Measurements from ENCODE around the gene NCAPH2. TPM values are rescaled to one million over a fixed set of nuclear protein-coding genes. Genes with fewer than 3 reads are reported as not detected.

Gene NCAPH2
- total RNA-seq, 2 donors from 2014 or later, result 43.7 to 59.6 TPM

DNA sequence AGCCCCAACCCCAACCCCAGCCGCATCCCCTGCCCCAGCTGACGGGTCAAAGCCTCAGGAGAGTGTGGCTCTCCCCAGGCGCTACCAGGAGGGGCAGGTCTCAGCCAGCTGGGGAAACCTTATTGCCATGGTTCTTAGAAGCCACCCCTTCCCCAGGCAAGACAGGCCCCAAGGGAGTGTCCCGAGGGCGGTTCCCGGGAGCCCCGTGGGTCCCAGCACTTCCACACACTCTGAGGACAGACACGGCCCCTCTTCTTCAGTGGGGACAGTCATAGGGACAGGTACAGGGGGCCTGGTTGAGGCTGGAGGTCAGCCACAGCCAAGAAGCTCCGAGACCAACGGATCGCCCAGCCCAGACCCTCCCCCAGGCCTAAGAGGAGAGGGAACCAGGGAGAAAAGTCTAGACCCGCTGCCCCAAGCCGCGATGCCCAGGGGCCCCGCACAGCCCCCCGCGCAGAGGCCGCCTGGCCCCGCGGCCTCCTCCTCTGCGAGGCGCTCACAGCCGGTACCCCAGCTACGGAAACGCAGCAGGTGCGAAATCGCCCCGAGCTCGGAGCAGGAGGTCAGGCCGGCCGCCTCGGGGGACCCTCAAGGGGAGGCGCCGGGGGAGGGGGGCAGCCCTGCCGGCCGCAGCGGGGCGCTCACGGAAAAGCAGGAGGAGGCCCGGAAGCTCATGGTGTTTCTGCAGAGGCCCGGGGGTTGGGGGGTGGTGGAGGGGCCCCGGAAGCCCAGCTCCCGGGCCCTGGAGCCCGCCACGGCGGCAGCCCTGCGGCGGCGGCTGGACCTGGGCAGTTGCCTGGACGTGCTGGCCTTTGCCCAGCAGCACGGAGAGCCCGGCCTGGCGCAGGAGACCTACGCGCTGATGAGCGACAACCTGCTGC lies 40.3 kb downstream of the NCAPH2 start:
- WGBS, result 11% methylated on average over 53 of the region's 56 CpGs
- peak overlapping the region in 1 of 2 donors; percentile 5 for H3K4me3 ChIP-seq

GRCh38 chr22:50548921-50549790 lies 41.1 kb downstream of the NCAPH2 start:
- Histone ChIP-seq H3K27me3 (replicated peaks; ENCODE audit: insufficient read depth) (peaks cover 4% of the 10 kb centered on the region), H3K4me1 (replicated peaks) (no peaks in the 10 kb centered on the region), H3K4me3 (peak overlapping the region in 1 of 2 donors; percentile 5), H3K36me3 (no peaks in the 10 kb centered on the region), H3K27ac (no peak overlapping the region), H3K9me3 (no peaks in the 10 kb centered on the region)
- intact Hi-C loops (cut with DNase I), result no loop called here
- 69% methylated on average over 60 of the region's 68 CpGs for WGBS
- no peak for DNase-seq (ENCODE audit: low spot score)
- TF ChIP-seq POLR2A (IDR thresholded peaks at IDR 0.05) (no peak), CTCF (IDR thresholded peaks at IDR 0.05) (no peak), POLR2AphosphoS5 (IDR thresholded peaks at IDR 0.05) (no peak)

More for the DNA sequence above, 40.3 kb downstream of the NCAPH2 start:
- peaks cover 4% of the 10 kb centered on the region for H3K27me3 ChIP-seq (replicated peaks; ENCODE audit: insufficient read depth)
- intact Hi-C loops (cut with DNase I), result no loop called here
- no peak for DNase-seq (ENCODE audit: low spot score)
- H3K9me3 ChIP-seq, result no peaks in the 10 kb centered on the region
- H3K27ac ChIP-seq, result no peak overlapping the region
- no peaks in the 10 kb centered on the region for H3K4me1 ChIP-seq (replicated peaks)
- TF ChIP-seq CTCF (IDR thresholded peaks at IDR 0.05) (no peak), POLR2A (IDR thresholded peaks at IDR 0.05) (no peak), POLR2AphosphoS5 (IDR thresholded peaks at IDR 0.05) (no peak)
- no peaks in the 10 kb centered on the region for H3K36me3 ChIP-seq

- WGBS, result 85% methylated on average over 8 of the region's 8 CpGs
- peaks cover 4% of the 10 kb centered on the region for H3K27me3 ChIP-seq (replicated peaks; ENCODE audit: insufficient read depth)
- H3K36me3 ChIP-seq, result no peaks in the 10 kb centered on the region
- TF ChIP-seq CTCF (IDR thresholded peaks at IDR 0.05) (no peak), POLR2AphosphoS5 (IDR thresholded peaks at IDR 0.05) (no peak), POLR2A (IDR thresholded peaks at IDR 0.05) (no peak)
- intact Hi-C loops (cut with DNase I), result no loop called here
- no peaks in the 10 kb centered on the region for H3K9me3 ChIP-seq
- H3K27ac ChIP-seq, result no peak overlapping the region
- DNase-seq (ENCODE audit: low spot score), result no peak
- H3K4me3 ChIP-seq, result no peak overlapping the region
- no peaks in the 10 kb centered on the region for H3K4me1 ChIP-seq (replicated peaks)
Observed at GRCh38 chr22:50550395-50550794, 42.4 kb downstream of the NCAPH2 start.

DNA sequence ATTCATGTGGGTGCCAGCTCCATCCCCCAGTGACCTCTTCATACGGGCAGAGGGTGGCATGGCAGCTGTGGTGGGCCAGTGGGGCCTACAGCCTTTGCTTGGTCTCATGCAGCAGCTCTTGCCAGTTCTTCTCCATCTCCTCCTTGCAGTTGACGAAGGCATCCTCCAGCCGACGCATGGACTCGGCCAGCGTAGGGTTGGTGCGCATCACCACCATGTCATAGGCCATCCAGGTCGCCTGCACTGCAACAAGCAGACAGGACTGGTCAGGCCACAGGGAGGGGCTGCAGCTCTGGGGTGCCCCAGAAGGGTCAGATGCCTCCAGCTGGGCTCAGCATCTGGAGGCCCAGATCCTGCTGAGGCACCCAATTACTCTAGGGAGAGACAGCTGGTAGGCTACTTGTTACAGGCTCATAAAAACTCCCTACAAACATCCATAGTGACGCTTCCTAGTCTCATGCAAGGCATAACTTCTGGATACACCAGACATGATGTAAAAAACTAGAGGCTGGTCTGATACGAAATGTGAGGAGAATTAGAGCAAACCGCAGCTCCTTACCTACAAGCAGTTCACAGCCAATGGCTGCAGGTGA lies 43.2 kb downstream of the NCAPH2 start:
- intact Hi-C loops (cut with DNase I), result no loop called here
- no peaks in the 10 kb centered on the region for H3K36me3 ChIP-seq
- no peak for DNase-seq (ENCODE audit: low spot score)
- no peak overlapping the region for H3K27ac ChIP-seq
- 95% methylated on average over 11 of the region's 11 CpGs for WGBS
- no peaks in the 10 kb centered on the region for H3K4me1 ChIP-seq (replicated peaks)
- H3K9me3 ChIP-seq, result no peaks in the 10 kb centered on the region
- no peak overlapping the region for H3K4me3 ChIP-seq
- peaks cover 4% of the 10 kb centered on the region for H3K27me3 ChIP-seq (replicated peaks; ENCODE audit: insufficient read depth)
- TF ChIP-seq POLR2A (IDR thresholded peaks at IDR 0.05) (no peak), POLR2AphosphoS5 (IDR thresholded peaks at IDR 0.05) (no peak), CTCF (IDR thresholded peaks at IDR 0.05) (no peak)
